ENCODE results near the gene PEX12.
A peak's percentile ranks its signal among the peaks of the same experiment; 100 is the strongest.
"Not testable (repeated sequence)": the region's sequence is repeated elsewhere in the genome, so short reads cannot be mapped to it uniquely, and the experiment has no call there.

The PEX12 gene

GRCh38 chr17:35577830-35578196 is 558 bp downstream of the PEX12 start:
- H3K4me3 ChIP-seq (replicated peaks; ENCODE audit: low read depth, low read length) = peak overlapping the region; percentile 94
- DNase-seq (ENCODE audit: extremely low read depth, insufficient read length) = no peak
- H3K27me3 ChIP-seq (replicated peaks; ENCODE audit: control insufficient read depth, insufficient read depth, low read length) = no peaks in the 10 kb centered on the region
- H3K36me3 ChIP-seq (ENCODE audit: control insufficient read depth, insufficient read depth, low read length) = no peaks in the 10 kb centered on the region; the same call in none of the 2 replicates
- TF ChIP-seq, protein P1, sequence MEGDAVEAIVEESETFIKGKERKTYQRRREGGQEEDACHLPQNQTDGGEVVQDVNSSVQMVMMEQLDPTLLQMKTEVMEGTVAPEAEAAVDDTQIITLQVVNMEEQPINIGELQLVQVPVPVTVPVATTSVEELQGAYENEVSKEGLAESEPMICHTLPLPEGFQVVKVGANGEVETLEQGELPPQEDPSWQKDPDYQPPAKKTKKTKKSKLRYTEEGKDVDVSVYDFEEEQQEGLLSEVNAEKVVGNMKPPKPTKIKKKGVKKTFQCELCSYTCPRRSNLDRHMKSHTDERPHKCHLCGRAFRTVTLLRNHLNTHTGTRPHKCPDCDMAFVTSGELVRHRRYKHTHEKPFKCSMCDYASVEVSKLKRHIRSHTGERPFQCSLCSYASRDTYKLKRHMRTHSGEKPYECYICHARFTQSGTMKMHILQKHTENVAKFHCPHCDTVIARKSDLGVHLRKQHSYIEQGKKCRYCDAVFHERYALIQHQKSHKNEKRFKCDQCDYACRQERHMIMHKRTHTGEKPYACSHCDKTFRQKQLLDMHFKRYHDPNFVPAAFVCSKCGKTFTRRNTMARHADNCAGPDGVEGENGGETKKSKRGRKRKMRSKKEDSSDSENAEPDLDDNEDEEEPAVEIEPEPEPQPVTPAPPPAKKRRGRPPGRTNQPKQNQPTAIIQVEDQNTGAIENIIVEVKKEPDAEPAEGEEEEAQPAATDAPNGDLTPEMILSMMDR (IDR thresholded peaks at IDR 0.05; ENCODE audit: insufficient read depth, low read length, poor library complexity, severe bottlenecking) = no peak

- DNase-seq (ENCODE audit: extremely low read depth, insufficient read length) = no peak
- H3K36me3 ChIP-seq (ENCODE audit: control insufficient read depth, insufficient read depth, low read length) = peaks cover 2% of the 10 kb centered on the region
- H3K27me3 ChIP-seq (replicated peaks; ENCODE audit: control insufficient read depth, insufficient read depth, low read length) = no peaks in the 10 kb centered on the region
- H3K4me3 ChIP-seq (replicated peaks; ENCODE audit: low read depth, low read length) = no peak overlapping the region
- TF ChIP-seq, protein P1 (IDR thresholded peaks at IDR 0.05; ENCODE audit: insufficient read depth, low read length, poor library complexity, severe bottlenecking) = no peak
Observed at GRCh38 chr17:35575759-35576158, 2.6 kb downstream of the PEX12 start.

DNA sequence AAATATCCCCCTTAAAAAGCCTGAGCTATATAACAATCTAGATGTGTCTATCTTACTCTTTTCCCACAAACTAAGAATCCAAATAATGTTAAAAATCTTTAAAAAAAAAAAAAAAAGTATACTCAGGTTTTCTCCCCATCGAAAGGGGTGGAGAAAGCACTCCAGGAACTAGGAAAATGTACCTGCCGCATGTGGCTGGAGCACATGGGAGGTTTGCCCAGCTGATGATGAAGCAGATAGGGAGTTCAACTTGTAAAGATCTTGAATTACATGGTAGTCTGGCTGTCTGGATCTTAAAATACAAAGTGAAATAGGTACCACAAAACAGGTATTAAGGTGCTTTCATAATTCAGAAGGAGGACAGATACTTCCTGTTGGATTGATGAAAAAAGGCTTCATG is 9.0 kb downstream of the PEX12 start:
- Histone ChIP-seq H3K4me3 (replicated peaks; ENCODE audit: low read depth, low read length) (no peak overlapping the region; the same call in 1 of the 2 replicates), H3K36me3 (ENCODE audit: control insufficient read depth, insufficient read depth, low read length) (peaks cover 2% of the 10 kb centered on the region; the same call in 1 of the 2 replicates), H3K27me3 (replicated peaks; ENCODE audit: control insufficient read depth, insufficient read depth, low read length) (no peaks in the 10 kb centered on the region)
- no peak for DNase-seq (ENCODE audit: extremely low read depth, insufficient read length)
- TF ChIP-seq, protein P1 (IDR thresholded peaks at IDR 0.05; ENCODE audit: insufficient read depth, low read length, poor library complexity, severe bottlenecking) = no peak

- DNase-seq (ENCODE audit: extremely low read depth, insufficient read length) = no peak
- Histone ChIP-seq H3K4me3 (replicated peaks; ENCODE audit: low read depth, low read length) (peak overlapping the region; percentile 80), H3K36me3 (ENCODE audit: control insufficient read depth, insufficient read depth, low read length) (peaks cover 2% of the 10 kb centered on the region; the same call in 1 of the 2 replicates), H3K27me3 (replicated peaks; ENCODE audit: control insufficient read depth, insufficient read depth, low read length) (no peaks in the 10 kb centered on the region)
- TF ChIP-seq, protein P1 (IDR thresholded peaks at IDR 0.05; ENCODE audit: insufficient read depth, low read length, poor library complexity, severe bottlenecking) = no peak
Observed at GRCh38 chr17:35568561-35568960, 9.8 kb downstream of the PEX12 start.

- Histone ChIP-seq H3K36me3 (ENCODE audit: control insufficient read depth, insufficient read depth, low read length) (no peaks in the 10 kb centered on the region), H3K27me3 (replicated peaks; ENCODE audit: control insufficient read depth, insufficient read depth, low read length) (no peaks in the 10 kb centered on the region), H3K4me3 (replicated peaks; ENCODE audit: low read depth, low read length) (peak overlapping the region; percentile 80)
- no peak for DNase-seq (ENCODE audit: extremely low read depth, insufficient read length)
- TF ChIP-seq, protein P1 (IDR thresholded peaks at IDR 0.05; ENCODE audit: insufficient read depth, low read length, poor library complexity, severe bottlenecking) = no peak
Observed at GRCh38 chr17:35566968-35567367, 11.4 kb downstream of the PEX12 start.

- DNase-seq (ENCODE audit: extremely low read depth, insufficient read length); H3K36me3 ChIP-seq (ENCODE audit: control insufficient read depth, insufficient read depth, low read length); H3K4me3 ChIP-seq (replicated peaks; ENCODE audit: low read depth, low read length); H3K27me3 ChIP-seq (replicated peaks; ENCODE audit: control insufficient read depth, insufficient read depth, low read length): not testable (repeated sequence)
Observed at GRCh38 chr17:35563181-35563580, 15.2 kb downstream of the PEX12 start.
